GM12874 (cell line): ENCODE measurements around the gene XIRP2.

Experiments used
- CTCF ChIP-seq: IDR thresholded peaks from 2 replicates; pipeline ENCODE4 v1.5.1; 2011; ENCODE audit warnings: low read depth, mild to moderate bottlenecking, control low read depth, low read length, moderate library complexity; ENCODE audit not compliant: insufficient read depth

XIRP2 gene

GRCh38 chr2:166870346-166870745 lies 17.9 kb upstream of the XIRP2 start:
- no peak for TF ChIP-seq CTCF

- no peak for TF ChIP-seq CTCF
Measured at GRCh38 chr2:166881177-166881576, 7.1 kb upstream of the XIRP2 start.

GRCh38 chr2:166882851-166883250 lies 5.4 kb upstream of the XIRP2 start:
- TF ChIP-seq CTCF = no peak

- no peak for TF ChIP-seq CTCF
Measured at GRCh38 chr2:166891727-166892126, 3.4 kb downstream of the XIRP2 start.

- no peak for TF ChIP-seq CTCF
Measured at GRCh38 chr2:166892397-166892796, 4.1 kb downstream of the XIRP2 start.

- TF ChIP-seq CTCF = no peak
Measured at GRCh38 chr2:166895243-166895642, 7.0 kb downstream of the XIRP2 start.

- TF ChIP-seq CTCF = no peak
Measured at GRCh38 chr2:166897666-166898065, 9.4 kb downstream of the XIRP2 start.

- no peak for TF ChIP-seq CTCF
Measured at GRCh38 chr2:166899676-166900075, 11.4 kb downstream of the XIRP2 start.
